Sigmoid colon (tissue), 7 donors: ENCODE results near the gene HAO2. TPM values are rescaled to one million over a fixed set of nuclear protein-coding genes. Genes with fewer than 3 reads are reported as not detected.

Source experiments
- DNase-seq: peaks from one replicate; pipeline ENCODE4 v3.0.0-alpha.2; 2019
- H3K27ac ChIP-seq, 4 donors: fragments of 200-600 bp; sonication (generic); one replicate each; pipeline ENCODE4 v1.5.1; 2016 to 2019; ENCODE audit warnings: mild to moderate bottlenecking in 1 of 4
- H3K27me3 ChIP-seq, 3 donors: fragments of 200-600 bp; sonication (generic); one replicate each; pipeline ENCODE4 v1.5.1; 2019; ENCODE audit warnings: mild to moderate bottlenecking in 1 of 3
- H3K36me3 ChIP-seq, 4 donors: fragments of 200-600 bp; sonication (generic); one replicate each; pipeline ENCODE4 v1.5.1; 2016 to 2019
- H3K4me1 ChIP-seq, 4 donors: fragments of 200-600 bp; sonication (generic); one replicate each; pipeline ENCODE4 v1.5.1; 2017 to 2019
- H3K4me3 ChIP-seq, 4 donors: fragments of 200-600 bp; sonication (generic); one replicate each; pipeline ENCODE4 v1.5.1; 2017 to 2019; ENCODE audit warnings: mild to moderate bottlenecking in 2 of 4, moderate library complexity in 1 of 4
- H3K9me3 ChIP-seq, 4 donors: fragments of 200-600 bp in 3 of 4; sonication (generic) in 3 of 4; one replicate each; pipeline versions ENCODE4 v1.5.1 to v1.6.1; 2013 to 2019
- EP300 ChIP-seq, 4 donors: sonication (generic); formaldehyde crosslinking; IDR thresholded peaks; one replicate each; pipeline ENCODE4 v1.6.1; 2017; ENCODE audit warnings: antibody characterized with exemption in 4 of 4
- POLR2A ChIP-seq, 2 donors: fragments of 450-650 bp; IDR thresholded peaks; one replicate each; pipeline ENCODE4 v1.6.1; 2016; ENCODE audit warnings: antibody characterized with exemption in 2 of 2, mild to moderate bottlenecking in 2 of 2, moderate library complexity in 2 of 2
- POLR2AphosphoS5 ChIP-seq, 4 donors: sonication (generic); formaldehyde crosslinking; IDR thresholded peaks; one replicate each; pipeline ENCODE4 v1.6.1; 2017; ENCODE audit warnings: antibody characterized with exemption in 4 of 4
- WGBS, 2 donors: extraction: QIAGEN DNeasy Blood & Tissue Kit; methylation state at CpG; one replicate each; pipeline ENCODE4 v1.1.7; 2013; 5-methylcytosine and 5-hydroxymethylcytosine counted together
- intact Hi-C: fragments of 100-400 bp; cut with DNase I; formaldehyde crosslinking; loops from one replicate; pipeline ENCODE4 v1.15.1; 2023
- polyA plus RNA-seq, 3 donors: library from polyadenylated mRNA; stranded (reverse); fragments of 200-250 nt; gene quantifications; one replicate each; pipeline ENCODE4 v1.2.3, GENCODE V29; 2013
- total RNA-seq, 4 donors: library from RNA; depleted of rRNA; stranded (reverse); fragments of >200 nt; gene quantifications; one replicate each; pipeline ENCODE4 v1.1.0, GENCODE V29; 2016
- TF ChIP-seq, protein P1 (sequence below), 4 experiments: fragments of 450-650 bp in 3 of 4; fragments of 200-600 bp in 1 of 4; IDR thresholded peaks; one replicate each; pipeline ENCODE4 v1.5.1; 2016 to 2019; ENCODE audit warnings: antibody characterized with exemption in 4 of 4, mild to moderate bottlenecking in 3 of 4, moderate library complexity in 2 of 4
- donor health status: healthy with polysubstance abuse.
- donor health status: Bipolar disorder and iron deficiency.
- donor health status: healthy.

HAO2 gene
- total and polyA plus RNA-seq, 7 donors: not detected

DNA sequence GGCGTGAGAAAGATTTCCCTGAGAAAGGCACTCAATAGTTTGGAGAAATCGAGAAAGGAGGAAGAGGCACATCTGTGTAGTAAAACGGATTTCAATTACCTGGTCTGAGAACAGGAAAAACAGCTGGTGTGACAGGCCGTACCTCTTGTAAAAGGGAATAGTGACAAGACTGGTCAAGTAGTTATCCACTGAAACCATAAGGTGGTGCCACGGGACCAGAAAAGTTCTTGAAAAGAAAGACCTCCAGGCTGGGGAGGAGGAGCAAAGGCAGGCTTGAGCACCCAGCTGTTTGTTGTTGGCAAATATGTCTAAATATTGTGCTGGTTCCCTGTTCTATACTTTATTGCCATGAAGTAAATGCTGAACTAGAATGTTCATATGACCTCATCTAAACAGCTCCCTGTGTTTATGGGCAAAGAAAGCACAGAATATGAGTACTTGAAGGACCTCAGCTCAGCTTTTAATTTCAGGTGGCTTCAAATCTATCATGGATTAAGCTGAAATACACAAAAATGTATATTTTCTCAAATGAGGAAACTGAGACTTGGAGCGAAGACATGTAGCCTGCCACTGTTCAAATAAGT, 4.0 kb downstream of the HAO2 start:
- Histone ChIP-seq H3K27ac (no peak overlapping the region), H3K4me3 (no peak overlapping the region), H3K27me3 (no peaks in the 10 kb centered on the region), H3K4me1 (peaks cover 0 to 6% (median 0%) of the 10 kb centered on the region in 4 donors), H3K36me3 (no peaks in the 10 kb centered on the region), H3K9me3 (no peaks in the 10 kb centered on the region)
- 18 to 23% methylated on average over 6 of the region's 6 CpGs for WGBS, 2 donors
- DNase-seq: no peak
- intact Hi-C loops: no loop called here
- TF ChIP-seq POLR2AphosphoS5 (IDR thresholded peaks at IDR 0.05) (no peak), POLR2A (IDR thresholded peaks at IDR 0.05) (no peak), EP300 (IDR thresholded peaks at IDR 0.05) (no peak)
- TF ChIP-seq, protein P1, sequence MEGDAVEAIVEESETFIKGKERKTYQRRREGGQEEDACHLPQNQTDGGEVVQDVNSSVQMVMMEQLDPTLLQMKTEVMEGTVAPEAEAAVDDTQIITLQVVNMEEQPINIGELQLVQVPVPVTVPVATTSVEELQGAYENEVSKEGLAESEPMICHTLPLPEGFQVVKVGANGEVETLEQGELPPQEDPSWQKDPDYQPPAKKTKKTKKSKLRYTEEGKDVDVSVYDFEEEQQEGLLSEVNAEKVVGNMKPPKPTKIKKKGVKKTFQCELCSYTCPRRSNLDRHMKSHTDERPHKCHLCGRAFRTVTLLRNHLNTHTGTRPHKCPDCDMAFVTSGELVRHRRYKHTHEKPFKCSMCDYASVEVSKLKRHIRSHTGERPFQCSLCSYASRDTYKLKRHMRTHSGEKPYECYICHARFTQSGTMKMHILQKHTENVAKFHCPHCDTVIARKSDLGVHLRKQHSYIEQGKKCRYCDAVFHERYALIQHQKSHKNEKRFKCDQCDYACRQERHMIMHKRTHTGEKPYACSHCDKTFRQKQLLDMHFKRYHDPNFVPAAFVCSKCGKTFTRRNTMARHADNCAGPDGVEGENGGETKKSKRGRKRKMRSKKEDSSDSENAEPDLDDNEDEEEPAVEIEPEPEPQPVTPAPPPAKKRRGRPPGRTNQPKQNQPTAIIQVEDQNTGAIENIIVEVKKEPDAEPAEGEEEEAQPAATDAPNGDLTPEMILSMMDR (IDR thresholded peaks at IDR 0.05): no peak

- 40 to 62% methylated on average over 2 of the region's 2 CpGs for WGBS, 2 donors
- H3K4me1 ChIP-seq: peaks cover 0 to 6% (median 0%) of the 10 kb centered on the region in 4 donors
- H3K27me3 ChIP-seq: no peaks in the 10 kb centered on the region
- H3K27ac ChIP-seq: no peak overlapping the region
- no peaks in the 10 kb centered on the region for H3K9me3 ChIP-seq
- H3K4me3 ChIP-seq: no peak overlapping the region
- intact Hi-C loops: no loop called here
- DNase-seq: no peak
- no peaks in the 10 kb centered on the region for H3K36me3 ChIP-seq
- TF ChIP-seq POLR2AphosphoS5 (IDR thresholded peaks at IDR 0.05): no peak
- TF ChIP-seq POLR2A (IDR thresholded peaks at IDR 0.05): no peak
- TF ChIP-seq EP300 (IDR thresholded peaks at IDR 0.05): no peak
- TF ChIP-seq, protein P1 (IDR thresholded peaks at IDR 0.05): no peak
Observed at GRCh38 chr1:119373465-119373864, 4.9 kb downstream of the HAO2 start.

DNA sequence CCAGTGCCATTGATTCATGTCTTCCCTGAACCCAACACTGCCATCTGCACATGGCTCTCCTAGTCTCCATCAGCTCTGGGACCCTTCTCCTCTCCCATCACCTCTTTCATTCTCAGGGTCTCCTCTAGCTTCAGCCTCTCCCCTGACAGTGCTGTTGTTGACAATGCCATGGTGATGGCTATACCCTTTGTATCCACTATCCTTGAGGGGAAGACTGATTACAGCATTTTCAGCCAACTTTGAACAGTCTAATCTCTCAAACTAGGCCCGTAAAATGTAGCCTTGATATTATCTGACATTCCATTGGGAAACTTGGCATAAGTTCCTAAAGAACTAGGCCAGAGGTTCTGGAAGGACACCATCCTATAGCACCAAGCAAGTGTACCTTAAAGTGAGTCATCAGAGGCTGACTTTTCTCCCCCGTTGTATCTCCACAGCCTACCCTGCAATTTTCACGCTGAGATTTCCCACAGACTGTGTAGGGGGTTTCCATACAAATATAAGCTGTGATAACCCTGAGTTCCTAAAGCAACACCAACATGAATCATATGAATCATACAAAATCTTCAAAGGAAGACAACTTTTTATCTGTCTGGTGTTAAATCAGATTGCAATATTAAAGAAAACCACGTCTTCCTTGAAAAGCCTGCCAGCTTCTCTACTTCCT, 5.8 kb downstream of the HAO2 start:
- TF ChIP-seq POLR2AphosphoS5 (IDR thresholded peaks at IDR 0.05) (no peak), EP300 (IDR thresholded peaks at IDR 0.05) (no peak), POLR2A (IDR thresholded peaks at IDR 0.05) (no peak)
- TF ChIP-seq, protein P1 (IDR thresholded peaks at IDR 0.05): no peak
- 17 to 47% methylated on average over 4 of the region's 4 CpGs for WGBS, 2 donors
- peaks cover 0 to 6% (median 0%) of the 10 kb centered on the region in 4 donors for H3K4me1 ChIP-seq
- H3K9me3 ChIP-seq: no peaks in the 10 kb centered on the region
- intact Hi-C loops: no loop called here
- no peak for DNase-seq
- no peak overlapping the region for H3K4me3 ChIP-seq
- no peak overlapping the region for H3K27ac ChIP-seq
- H3K36me3 ChIP-seq: no peaks in the 10 kb centered on the region
- H3K27me3 ChIP-seq: no peaks in the 10 kb centered on the region

- no peak overlapping the region for H3K27ac ChIP-seq
- no peaks in the 10 kb centered on the region for H3K9me3 ChIP-seq
- 85 to 95% methylated on average over 1 of the region's 1 CpG for WGBS, 2 donors
- TF ChIP-seq POLR2AphosphoS5 (IDR thresholded peaks at IDR 0.05): no peak
- TF ChIP-seq, protein P1 (IDR thresholded peaks at IDR 0.05): no peak
- no peak for TF ChIP-seq EP300 (IDR thresholded peaks at IDR 0.05)
- no peak for TF ChIP-seq POLR2A (IDR thresholded peaks at IDR 0.05)
- H3K27me3 ChIP-seq: no peaks in the 10 kb centered on the region
- no peaks in the 10 kb centered on the region for H3K36me3 ChIP-seq
- DNase-seq: no peak
- intact Hi-C loops: no loop called here
- no peak overlapping the region for H3K4me3 ChIP-seq
- peaks cover 0 to 6% (median 0%) of the 10 kb centered on the region in 4 donors for H3K4me1 ChIP-seq
Observed at GRCh38 chr1:119375366-119375765, 6.8 kb downstream of the HAO2 start.
